ENCODE data around the gene CSRP2.

CSRP2 gene

DNA sequence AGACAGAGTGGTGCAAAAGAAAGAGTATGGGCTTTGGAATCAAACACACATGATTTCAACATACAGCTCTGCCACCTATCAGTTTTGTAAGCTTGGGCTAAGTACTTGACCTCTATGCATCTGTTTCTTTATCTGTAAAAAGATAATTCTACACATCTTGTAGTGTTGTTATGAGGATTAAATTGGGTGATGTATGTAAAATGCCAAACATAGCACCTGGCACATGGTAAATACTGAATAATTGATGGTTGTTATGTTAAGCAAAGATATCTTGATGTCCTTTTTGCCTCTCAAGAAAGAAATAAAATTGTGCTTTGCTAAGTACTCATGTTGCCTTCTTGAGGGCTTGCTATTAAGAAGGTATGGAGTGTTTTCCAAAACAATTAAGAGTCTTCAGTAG, 2.3 kb upstream of the CSRP2 start:
- TF ChIP-seq, protein P1, sequence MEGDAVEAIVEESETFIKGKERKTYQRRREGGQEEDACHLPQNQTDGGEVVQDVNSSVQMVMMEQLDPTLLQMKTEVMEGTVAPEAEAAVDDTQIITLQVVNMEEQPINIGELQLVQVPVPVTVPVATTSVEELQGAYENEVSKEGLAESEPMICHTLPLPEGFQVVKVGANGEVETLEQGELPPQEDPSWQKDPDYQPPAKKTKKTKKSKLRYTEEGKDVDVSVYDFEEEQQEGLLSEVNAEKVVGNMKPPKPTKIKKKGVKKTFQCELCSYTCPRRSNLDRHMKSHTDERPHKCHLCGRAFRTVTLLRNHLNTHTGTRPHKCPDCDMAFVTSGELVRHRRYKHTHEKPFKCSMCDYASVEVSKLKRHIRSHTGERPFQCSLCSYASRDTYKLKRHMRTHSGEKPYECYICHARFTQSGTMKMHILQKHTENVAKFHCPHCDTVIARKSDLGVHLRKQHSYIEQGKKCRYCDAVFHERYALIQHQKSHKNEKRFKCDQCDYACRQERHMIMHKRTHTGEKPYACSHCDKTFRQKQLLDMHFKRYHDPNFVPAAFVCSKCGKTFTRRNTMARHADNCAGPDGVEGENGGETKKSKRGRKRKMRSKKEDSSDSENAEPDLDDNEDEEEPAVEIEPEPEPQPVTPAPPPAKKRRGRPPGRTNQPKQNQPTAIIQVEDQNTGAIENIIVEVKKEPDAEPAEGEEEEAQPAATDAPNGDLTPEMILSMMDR (IDR thresholded peaks at IDR 0.05; ENCODE audit: insufficient read depth, low read depth, low read length, missing control alignments), result no peak
- no peak for DNase-seq (ENCODE audit: low read depth)
- H3K4me3 ChIP-seq (ENCODE audit: low read depth, low read length), result no peak overlapping the region

DNA sequence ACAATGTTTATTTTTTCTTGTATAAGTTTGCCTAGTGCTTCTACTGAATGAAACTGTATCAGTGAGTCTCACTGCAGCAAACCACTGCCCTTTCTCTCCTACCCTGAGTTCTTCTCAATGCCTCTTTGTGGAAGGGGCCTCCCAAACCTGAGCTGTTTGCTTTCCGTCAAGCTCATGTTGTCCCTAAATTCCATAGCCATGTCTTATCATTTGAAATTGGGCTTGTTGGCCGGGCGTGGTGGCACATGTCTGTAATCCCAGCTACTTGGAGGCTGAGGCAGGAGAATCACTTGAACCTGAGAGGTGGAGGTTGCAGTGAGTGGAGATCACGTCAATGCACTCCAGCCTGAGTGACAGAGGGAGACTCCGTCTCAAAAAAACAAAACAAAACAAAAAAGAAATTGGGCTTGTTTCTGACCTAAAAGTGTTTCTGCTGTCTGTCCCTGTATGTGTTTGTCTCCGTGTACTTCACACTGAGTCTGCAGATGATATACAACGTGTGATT, 1.8 kb upstream of the CSRP2 start:
- no peak overlapping the region for H3K4me3 ChIP-seq (ENCODE audit: low read depth, low read length)
- TF ChIP-seq, protein P1 (IDR thresholded peaks at IDR 0.05; ENCODE audit: insufficient read depth, low read depth, low read length, missing control alignments), result no peak
- DNase-seq (ENCODE audit: low read depth), result no peak

GRCh38 chr12:76879710-76880518, 1.1 kb upstream of the CSRP2 start:
- no peak for DNase-seq (ENCODE audit: low read depth)
- peak overlapping the region; percentile 78 for H3K4me3 ChIP-seq (ENCODE audit: low read depth, low read length)
- TF ChIP-seq, protein P1 (IDR thresholded peaks at IDR 0.05; ENCODE audit: insufficient read depth, low read depth, low read length, missing control alignments), result no peak

- DNase-seq (ENCODE audit: low read depth), result peak; percentile 22
- TF ChIP-seq, protein P1 (IDR thresholded peaks at IDR 0.05; ENCODE audit: insufficient read depth, low read depth, low read length, missing control alignments), result peak; percentile 20
- peak overlapping the region; percentile 78 for H3K4me3 ChIP-seq (ENCODE audit: low read depth, low read length)
Observed at GRCh38 chr12:76878099-76878898, 520 bp downstream of the CSRP2 start.

DNA sequence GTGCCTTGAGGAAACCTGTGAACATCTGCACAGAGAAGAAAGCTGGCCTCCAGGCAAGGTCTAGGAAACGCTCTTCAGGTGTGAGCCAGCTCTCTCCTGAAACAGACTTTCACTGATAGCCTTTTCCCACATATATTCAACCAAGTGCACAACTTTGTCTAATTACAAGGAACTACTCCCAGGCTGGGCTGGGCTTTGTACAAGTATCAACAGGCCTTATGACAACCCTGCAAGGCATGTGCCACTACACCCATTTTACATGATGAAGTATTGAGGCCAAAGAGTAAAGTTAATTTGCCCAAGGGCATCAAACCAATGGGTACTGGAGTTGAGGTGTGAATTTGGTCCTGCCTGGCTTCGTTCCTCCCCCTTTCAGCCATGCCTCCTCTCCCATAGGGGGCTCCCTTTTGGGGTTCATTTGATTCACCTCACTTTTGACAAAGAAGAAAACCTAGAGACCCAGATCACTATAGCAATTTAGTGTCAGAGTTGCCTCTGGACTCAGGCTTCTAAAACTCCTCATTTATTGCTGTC, 2.1 kb downstream of the CSRP2 start:
- no peak overlapping the region for H3K4me3 ChIP-seq (ENCODE audit: low read depth, low read length)
- TF ChIP-seq, protein P1 (IDR thresholded peaks at IDR 0.05; ENCODE audit: insufficient read depth, low read depth, low read length, missing control alignments), result no peak
- DNase-seq (ENCODE audit: low read depth), result no peak

- DNase-seq (ENCODE audit: low read depth), result no peak
- no peak overlapping the region for H3K4me3 ChIP-seq (ENCODE audit: low read depth, low read length)
- TF ChIP-seq, protein P1 (IDR thresholded peaks at IDR 0.05; ENCODE audit: insufficient read depth, low read depth, low read length, missing control alignments), result no peak
Observed at GRCh38 chr12:76874491-76875190, 4.2 kb downstream of the CSRP2 start.

All from GM12865 (cell line).